ENCODE measurements around the gene BOD1L1. TPM values are rescaled to one million over a fixed set of nuclear protein-coding genes. Genes with fewer than 3 reads are reported as not detected.

BOD1L1 gene
- total RNA-seq, 1 experiment from 2014 or later = 22.0 TPM

DNA sequence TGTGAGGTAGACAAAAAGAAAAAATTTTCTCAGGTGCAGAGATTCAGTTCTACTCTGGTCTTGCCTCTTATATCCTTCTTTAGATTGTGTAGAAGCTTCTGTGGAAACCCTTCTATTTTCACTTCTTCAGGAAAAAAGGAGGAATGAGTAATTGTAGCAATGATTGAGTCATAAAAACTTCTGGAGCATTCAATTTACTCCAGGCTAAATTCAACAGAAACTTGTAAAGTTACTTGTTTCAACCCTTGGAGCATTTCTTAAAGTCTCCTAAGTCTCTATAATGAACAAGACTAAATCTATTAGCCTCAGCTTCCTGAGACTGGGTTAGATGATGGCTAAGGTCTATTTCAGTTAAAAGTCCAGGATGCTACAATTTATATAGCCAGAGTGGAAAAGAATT, 29.9 kb downstream of the BOD1L1 start:
- no peaks in the 10 kb centered on the region for H3K9me2 ChIP-seq (replicated peaks; ENCODE audit: low read length)
- H3K36me3 ChIP-seq (ENCODE audit: low read depth, low read length) = no peaks in the 10 kb centered on the region; the same call in none of the 2 replicates
- CTCF ChIA-PET = no interaction called here
- no peaks in the 10 kb centered on the region for H4K20me1 ChIP-seq (ENCODE audit: low read length)
- H3K4me3 ChIP-seq (ENCODE audit: low read length) = no peak overlapping the region
- no TSS peak for BruUV-seq (replicated peaks)
- H3K4me1 ChIP-seq (ENCODE audit: insufficient read depth, low read length) = peaks cover 10% of the 10 kb centered on the region
- H3K9me3 ChIP-seq (ENCODE audit: low read length) = no peaks in the 10 kb centered on the region
- no peaks in the 10 kb centered on the region for H3K27me3 ChIP-seq (ENCODE audit: low read length)
- DNase-seq (peak; percentile 29), ATAC-seq (peak; percentile 51)
- H3F3A ChIP-seq (ENCODE audit: low read length, unreplicated experiment) = no peaks in the 10 kb centered on the region
- no peak overlapping the region for H3K4me2 ChIP-seq (ENCODE audit: low read length)
- H3K9ac ChIP-seq (ENCODE audit: low read length) = no peak overlapping the region
- POLR2A ChIA-PET (ENCODE audit: unreplicated experiment) = no interaction called here
- intact Hi-C loops (cut with micrococcal nuclease) = no loop called here
- no peaks in the 10 kb centered on the region for H3K79me2 ChIP-seq (ENCODE audit: low read length)
- no peak overlapping the region for H2AFZ ChIP-seq (ENCODE audit: low read length)
- 0 out of 2 replicates have a peak overlapping the region, but pooled peaks have one; percentile 23 for H3K27ac ChIP-seq (ENCODE audit: low read length)
- TF ChIP-seq CTCF (conservative IDR thresholded peaks at IDR 0.05; ENCODE audit: low read depth, low read length) = no peak

- POLR2A ChIA-PET (ENCODE audit: unreplicated experiment) = no interaction called here
- no peak for DNase-seq
- no TSS peak for BruUV-seq (replicated peaks)
- Histone ChIP-seq H2AFZ (ENCODE audit: low read length) (no peak overlapping the region), H3K9me2 (replicated peaks; ENCODE audit: low read length) (no peaks in the 10 kb centered on the region), H3K4me2 (ENCODE audit: low read length) (no peak overlapping the region), H3K79me2 (ENCODE audit: low read length) (no peaks in the 10 kb centered on the region), H4K20me1 (ENCODE audit: low read length) (no peaks in the 10 kb centered on the region), H3K27ac (ENCODE audit: low read length) (no peak overlapping the region), H3K4me3 (ENCODE audit: low read length) (no peak overlapping the region), H3K4me1 (ENCODE audit: insufficient read depth, low read length) (peaks cover 10% of the 10 kb centered on the region), H3K36me3 (ENCODE audit: low read depth, low read length) (no peaks in the 10 kb centered on the region; the same call in none of the 2 replicates), H3F3A (ENCODE audit: low read length, unreplicated experiment) (no peaks in the 10 kb centered on the region), H3K9me3 (ENCODE audit: low read length) (no peaks in the 10 kb centered on the region), H3K27me3 (ENCODE audit: low read length) (no peaks in the 10 kb centered on the region), H3K9ac (ENCODE audit: low read length) (no peak overlapping the region)
- intact Hi-C loops (cut with micrococcal nuclease) = no loop called here
- no peak for ATAC-seq
- no peak for TF ChIP-seq EZH2 (IDR thresholded peaks at IDR 0.05; ENCODE audit: low read length, unreplicated experiment)
- no peak for TF ChIP-seq CTCF (conservative IDR thresholded peaks at IDR 0.05; ENCODE audit: low read depth, low read length)
- no peak for TF ChIP-seq EZH2phosphoT487 (IDR thresholded peaks at IDR 0.05; ENCODE audit: borderline replicate concordance, low read length)
- CTCF ChIA-PET = no interaction called here
Observed at GRCh38 chr4:13597141-13597540, 30.4 kb downstream of the BOD1L1 start.

GRCh38 chr4:13592220-13592619, 35.3 kb downstream of the BOD1L1 start:
- DNase-seq (no peak), ATAC-seq (no peak)
- ChIA-PET CTCF (no interaction called here), POLR2A (ENCODE audit: unreplicated experiment) (no interaction called here)
- Histone ChIP-seq H3K27me3 (ENCODE audit: low read length) (no peaks in the 10 kb centered on the region), H4K20me1 (ENCODE audit: low read length) (no peaks in the 10 kb centered on the region), H3K27ac (ENCODE audit: low read length) (no peak overlapping the region), H3K9me2 (replicated peaks; ENCODE audit: low read length) (no peaks in the 10 kb centered on the region), H3K4me1 (ENCODE audit: insufficient read depth, low read length) (no peaks in the 10 kb centered on the region), H2AFZ (ENCODE audit: low read length) (no peak overlapping the region), H3K9ac (ENCODE audit: low read length) (no peak overlapping the region), H3F3A (ENCODE audit: low read length, unreplicated experiment) (no peaks in the 10 kb centered on the region), H3K4me2 (ENCODE audit: low read length) (no peak overlapping the region), H3K36me3 (ENCODE audit: low read depth, low read length) (peaks cover 4% of the 10 kb centered on the region), H3K4me3 (ENCODE audit: low read length) (no peak overlapping the region), H3K9me3 (ENCODE audit: low read length) (no peaks in the 10 kb centered on the region), H3K79me2 (ENCODE audit: low read length) (no peaks in the 10 kb centered on the region)
- TF ChIP-seq EZH2 (IDR thresholded peaks at IDR 0.05; ENCODE audit: low read length, unreplicated experiment) = no peak
- TF ChIP-seq CTCF (conservative IDR thresholded peaks at IDR 0.05; ENCODE audit: low read depth, low read length) = no peak
- no peak for TF ChIP-seq EZH2phosphoT487 (IDR thresholded peaks at IDR 0.05; ENCODE audit: borderline replicate concordance, low read length)
- no TSS peak for BruUV-seq (replicated peaks)
- intact Hi-C loops (cut with micrococcal nuclease) = no loop called here

Measured in PC-3 (cell line).